Left colon (tissue), 2 donors: ENCODE data around the gene LRRIQ3. TPM values are rescaled to one million over a fixed set of nuclear protein-coding genes. Genes with fewer than 3 reads are reported as not detected.
"Not testable (repeated sequence)": the region's sequence is repeated elsewhere in the genome, so short reads cannot be mapped to it uniquely, and the experiment has no call there.

Experiments used
- ATAC-seq: fragments of 200-7000 bp; cut with Tn5 transposase; one replicate; pipeline ENCODE4 v1.9.1; 2020; ENCODE audit warnings: mild to moderate bottlenecking, moderate library complexity
- DNase-seq, 2 donors: peaks; one replicate each; pipeline ENCODE4 v3.0.0-alpha.2; 2020
- intact Hi-C, 2 donors: fragments of 100-400 bp; cut with DNase I in 1 of 2; cut with micrococcal nuclease in 1 of 2; formaldehyde crosslinking; loops; one replicate each; pipeline versions ENCODE4 v1.11.2 to v1.14.0; 2022; cut with DNase I, micrococcal nuclease
- long read RNA-seq: library from polyadenylated mRNA; unstranded; transcript quantifications from one replicate; pipeline ENCODE4 v2.0.0, GENCODE V29; 2021
- total RNA-seq, 2 donors: library from RNA; stranded (reverse); fragmentation: NEBNext Ultra II Directional; extraction: Animal tissue kit (Norgen Biotek cat#: 25700); gene quantifications; one replicate each; pipeline ENCODE4 v1.2.1, GENCODE V29; 2021
- donor health status: DM: no; HTN: no; CAD: no.
- donor health status: DM: yes; HTN: yes; CAD: no.

LRRIQ3 gene
- total RNA-seq = under 1 TPM; 0.34 TPM
- long read RNA-seq = 0 reads

GRCh38 chr1:74197657-74198552 lies at the start of gene LRRIQ3, which contains the start of gene FPGT:
TSS of gene LRRIQ3 (minus strand) at chr1:74198176. CDS start at chr1:74183684, 14,492 bp downstream.
TSS of gene FPGT (plus strand) at chr1:74198242. CDS start at chr1:74198279, 37 bp downstream.
- ATAC-seq (peak; percentile 100), DNase-seq (peak; percentile 93 to 97)
- intact Hi-C loops = no loop called here

GRCh38 chr1:74246315-74246714 lies 48.3 kb upstream of the LRRIQ3 start:
- no peak for ATAC-seq
- intact Hi-C loops = no loop called here
- DNase-seq = no peak

- ATAC-seq (no peak), DNase-seq (no peak)
- intact Hi-C loops = no loop called here
These were observed 47.3 kb upstream of the LRRIQ3 start for GRCh38 chr1:74245168-74245772.

GRCh38 chr1:74237787-74238186 lies 39.8 kb upstream of the LRRIQ3 start:
- intact Hi-C loops = no loop called here
- no peak for DNase-seq

GRCh38 chr1:74237035-74237434 lies 39.1 kb upstream of the LRRIQ3 start:
- intact Hi-C loops = no loop called here
- ATAC-seq (no peak), DNase-seq (no peak)

More at GRCh38 chr1:74237787-74238186, 39.8 kb upstream of the LRRIQ3 start:
- no peak for ATAC-seq

GRCh38 chr1:74236440-74236839 lies 38.5 kb upstream of the LRRIQ3 start:
- ATAC-seq (no peak), DNase-seq (no peak)
- intact Hi-C loops = no loop called here

- no peak for ATAC-seq
- intact Hi-C loops = no loop called here
- DNase-seq = no peak
These were observed 37.2 kb upstream of the LRRIQ3 start, which contains the start of gene TNNI3K for GRCh38 chr1:74235153-74235552. TSS of gene TNNI3K (plus strand) at chr1:74235387. CDS start at chr1:74235452, 65 bp downstream.

- no peak for DNase-seq
- intact Hi-C loops = no loop called here
- ATAC-seq = no peak
These were observed 25.5 kb upstream of the LRRIQ3 start for GRCh38 chr1:74223453-74223852.

GRCh38 chr1:74222701-74223100 lies 24.7 kb upstream of the LRRIQ3 start:
- DNase-seq (no peak), ATAC-seq (peak; percentile 60)

GRCh38 chr1:74215229-74215628 lies 17.3 kb upstream of the LRRIQ3 start:
- intact Hi-C loops = no loop called here
- DNase-seq (no peak), ATAC-seq (no peak)

More at GRCh38 chr1:74222701-74223100, 24.7 kb upstream of the LRRIQ3 start:
- intact Hi-C loops = no loop called here

GRCh38 chr1:74205266-74205665 lies 7.3 kb upstream of the LRRIQ3 start:
- DNase-seq = no peak
- intact Hi-C loops = no loop called here
- ATAC-seq = no peak

GRCh38 chr1:74199504-74199903 lies 1.5 kb upstream of the LRRIQ3 start:
- intact Hi-C loops = no loop called here
- DNase-seq = no peak
- ATAC-seq = no peak

- intact Hi-C loops = no loop called here
- DNase-seq (no peak), ATAC-seq (no peak)
These were observed 721 bp downstream of the LRRIQ3 start for GRCh38 chr1:74197255-74197654.

- intact Hi-C loops = no loop called here
- ATAC-seq (no peak), DNase-seq (no peak)
These were observed 2.6 kb downstream of the LRRIQ3 start for GRCh38 chr1:74195339-74195738.

- intact Hi-C loops = no loop called here
These were observed 4.1 kb downstream of the LRRIQ3 start for GRCh38 chr1:74193908-74194307.

GRCh38 chr1:74180490-74180889 lies 17.5 kb downstream of the LRRIQ3 start:
- ATAC-seq = no peak
- intact Hi-C loops = no loop called here
- DNase-seq = no peak

More at GRCh38 chr1:74193908-74194307, 4.1 kb downstream of the LRRIQ3 start:
- DNase-seq = no peak
- ATAC-seq = no peak

- intact Hi-C loops = not testable (repeated sequence)
These were observed 23.6 kb downstream of the LRRIQ3 start for GRCh38 chr1:74174423-74174822.

GRCh38 chr1:74162333-74162732 lies 35.6 kb downstream of the LRRIQ3 start:
- intact Hi-C loops = no loop called here
- no peak for DNase-seq
- no peak for ATAC-seq

More at GRCh38 chr1:74174423-74174822, 23.6 kb downstream of the LRRIQ3 start:
- DNase-seq, ATAC-seq: not testable (repeated sequence)

GRCh38 chr1:74161497-74161896 lies 36.5 kb downstream of the LRRIQ3 start:
- intact Hi-C loops = no loop called here
- ATAC-seq = no peak
- no peak for DNase-seq

GRCh38 chr1:74160046-74160445 lies 37.9 kb downstream of the LRRIQ3 start:
- DNase-seq (no peak), ATAC-seq (no peak)
- intact Hi-C loops = no loop called here
